WTC11 (cell line): ENCODE data around the gene FSTL4.

Experiments used
- CBFB ChIP-seq: sonication (generic); formaldehyde crosslinking; IDR thresholded peaks from 2 replicates; pipeline ENCODE4 v1.8.1; 2022; ENCODE audit warnings: mild to moderate bottlenecking, low read depth, missing genetic modification reagents
- CTCF ChIP-seq: fragments of 200-600 bp; IDR thresholded peaks from 2 replicates; pipeline ENCODE4 v1.8.0; 2022; ENCODE audit warnings: antibody characterized with exemption
- FOXP1 ChIP-seq: sonication (generic); formaldehyde crosslinking; IDR thresholded peaks from 2 replicates; pipeline ENCODE4 v1.8.0; 2022; ENCODE audit warnings: missing genetic modification reagents, mild to moderate bottlenecking, moderate library complexity, borderline replicate concordance
- ZNF416 ChIP-seq: fragments of 250-450 bp; sonication (Bioruptor Pico); IDR thresholded peaks from 2 replicates; pipeline ENCODE4 v1.9.0; 2021; ENCODE audit warnings: mild to moderate bottlenecking, inconsistent platforms

- peak; percentile 79 for TF ChIP-seq CTCF
- TF ChIP-seq FOXP1: no peak
- no peak for TF ChIP-seq CBFB
- no peak for TF ChIP-seq ZNF416 (CRISPR knock-in tag)
Measured at GRCh38 chr5:133552925-133553525, 59.3 kb downstream of the FSTL4 start.
